Keratinocyte (primary cell): Measurements from ENCODE around the gene TBK1. TPM values are rescaled to one million over a fixed set of nuclear protein-coding genes. Genes with fewer than 3 reads are reported as not detected.

Experiments used
- DNase-seq: peaks from one replicate; pipeline ENCODE4 v3.0.0-alpha.2; 2011; ENCODE audit warnings: low read depth, missing footprints, low spot score
- FAIRE-seq: peaks from 2 replicates; lab custom pipeline; 2011; peaks lifted over from hg19 to GRCh38; lab: Jason Lieb, UNC
- H2AFZ ChIP-seq: 2 replicates; pipeline ENCODE4 v1.6.0; 2012; ENCODE audit warnings: low read length, control low read depth, inconsistent platforms; ENCODE audit not compliant: control insufficient read depth
- H3K27ac ChIP-seq: 2 replicates; pipeline ENCODE4 v1.5.1; 2011; ENCODE audit warnings: low read length; ENCODE audit not compliant: control insufficient read depth, insufficient read depth
- H3K27me3 ChIP-seq: 3 replicates; pipeline ENCODE4 v1.6.0; 2011; ENCODE audit warnings: low read length; ENCODE audit not compliant: control insufficient read depth, insufficient read depth; ENCODE audit errors: extremely low read depth
- H3K36me3 ChIP-seq, 2 experiments: 2 replicates in 1 of 2; 3 replicates in 1 of 2; pipeline ENCODE4 v1.5.1; 2011; ENCODE audit warnings: low read length in 2 of 2, mild to moderate bottlenecking in 1 of 2; ENCODE audit not compliant: control insufficient read depth in 2 of 2, insufficient read depth in 2 of 2; ENCODE audit errors: extremely low read depth in 1 of 2
- H3K4me1 ChIP-seq: 3 replicates; pipeline ENCODE4 v1.5.1; 2011; ENCODE audit warnings: low read length; ENCODE audit not compliant: control insufficient read depth, insufficient read depth; ENCODE audit errors: extremely low read depth
- H3K4me2 ChIP-seq: 3 replicates; pipeline ENCODE4 v1.6.0; 2011; ENCODE audit warnings: low read depth, low read length; ENCODE audit not compliant: control insufficient read depth, insufficient read depth; ENCODE audit errors: extremely low read depth
- H3K4me3 ChIP-seq, 3 experiments: fragments of 200-600 bp in 1 of 3; sonication (generic) in 1 of 3; 2 replicates in 2 of 3; 3 replicates in 1 of 3; pipeline ENCODE4 v1.5.1; 2011 to 2016; ENCODE audit warnings: low read length in 3 of 3, mild to moderate bottlenecking in 3 of 3, control low read depth in 2 of 3, inconsistent platforms in 1 of 3, low read depth in 1 of 3, mixed read lengths in 1 of 3, mixed run types in 1 of 3, moderate library complexity in 1 of 3; ENCODE audit not compliant: control insufficient read depth in 2 of 3, insufficient read depth in 2 of 3; ENCODE audit errors: extremely low read depth in 1 of 3
- H3K79me2 ChIP-seq: 2 replicates; pipeline ENCODE4 v1.6.0; 2012; ENCODE audit warnings: low read length; ENCODE audit not compliant: control insufficient read depth, insufficient read depth
- H3K9ac ChIP-seq: 3 replicates; pipeline ENCODE4 v1.6.0; 2011; ENCODE audit warnings: low read length; ENCODE audit not compliant: control insufficient read depth, insufficient read depth; ENCODE audit errors: extremely low read depth
- H3K9me1 ChIP-seq: 3 replicates; pipeline ENCODE4 v1.6.0; 2011; ENCODE audit warnings: low read length; ENCODE audit not compliant: control insufficient read depth, insufficient read depth; ENCODE audit errors: extremely low read depth
- H3K9me3 ChIP-seq: 2 replicates; pipeline ENCODE4 v1.5.1; 2012; ENCODE audit warnings: low read depth, low read length; ENCODE audit not compliant: control insufficient read depth
- H4K20me1 ChIP-seq: 3 replicates; pipeline ENCODE4 v1.6.0; 2011; ENCODE audit warnings: low read length; ENCODE audit not compliant: control insufficient read depth, insufficient read depth; ENCODE audit errors: extremely low read depth
- EZH2 ChIP-seq: IDR thresholded peaks from one replicate; pipeline ENCODE4 v1.6.1; 2012; ENCODE audit warnings: inconsistent platforms, mild to moderate bottlenecking, low read length, moderate library complexity
- dilution Hi-C: fragments of 300-500 bp; cut with MboI; formaldehyde crosslinking; loops from one replicate; pipeline ENCODE4 v1.7.0; 2020; ENCODE audit warnings: low sequenced_read_pairs; ENCODE audit not compliant: extremely low pct_ligation_motif_present
- polyA plus RNA-seq, 5 experiments: library from polyadenylated mRNA; depleted of rRNA in 3 of 5; stranded (reverse) in 3 of 5; stranded (forward) in 1 of 5; unstranded in 1 of 5; fragments of >200 nt; gene quantifications; 1 replicate in 1 of 5; 2 replicates in 3 of 5; 3 replicates in 1 of 5; pipeline versions ENCODE4 v1.2.1 to v1.2.3, GENCODE V29; 2011 to 2012; ENCODE audit warnings: missing spikeins in 2 of 5, low read depth in 1 of 5, low replicate concordance in 1 of 5
- TF ChIP-seq, protein P1 (sequence below), 3 experiments: IDR thresholded peaks in 1 of 3; conservative IDR thresholded peaks in 1 of 3; optimal IDR thresholded peaks in 1 of 3; 2 replicates in 2 of 3; 3 replicates in 1 of 3; pipeline versions ENCODE3 to v1.5.1; 2011; ENCODE audit warnings: low read length in 3 of 3, mild to moderate bottlenecking in 3 of 3, moderate library complexity in 2 of 3, control low read depth in 1 of 3, inconsistent platforms in 1 of 3; ENCODE audit not compliant: insufficient read depth in 2 of 3; ENCODE audit errors: extremely low read depth in 1 of 3

The TBK1 gene
- polyA plus RNA-seq, 1 donor (not counting 4 experiments of a cell fraction or from before 2014, with no cell fraction given), result 19.1 TPM

DNA sequence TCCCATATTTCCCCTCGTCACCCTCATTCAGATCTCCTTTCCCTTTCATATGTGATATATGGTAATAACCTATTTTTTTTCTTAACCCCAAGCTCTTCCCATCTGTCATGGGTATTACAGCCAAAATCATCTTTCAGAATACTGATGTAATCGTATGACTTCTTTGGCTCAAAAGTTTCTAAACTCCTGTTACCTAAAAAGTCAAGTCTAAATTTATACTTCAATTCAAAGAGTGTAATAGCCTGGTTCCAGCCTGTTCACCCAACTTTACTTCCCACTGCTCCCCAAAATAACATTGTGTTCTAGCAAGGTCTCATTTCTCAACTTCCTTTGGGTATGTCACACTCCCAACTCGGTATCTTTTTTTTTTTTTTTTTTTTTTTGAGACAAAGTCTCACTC is 48.5 kb downstream of the TBK1 start:
- H3K79me2 ChIP-seq, result no peaks in the 10 kb centered on the region
- no peaks in the 10 kb centered on the region for H3K9me1 ChIP-seq
- no peak overlapping the region for H2AFZ ChIP-seq
- H3K9me3 ChIP-seq, result no peaks in the 10 kb centered on the region
- H3K36me3 ChIP-seq, result peaks cover 1 to 11% of the 10 kb centered on the region in 2 experiments
- H3K27me3 ChIP-seq, result no peaks in the 10 kb centered on the region
- dilution Hi-C loops, result no loop called here
- no peak overlapping the region for H3K4me3 ChIP-seq
- FAIRE-seq (no peak), DNase-seq (no peak)
- TF ChIP-seq, protein P1, sequence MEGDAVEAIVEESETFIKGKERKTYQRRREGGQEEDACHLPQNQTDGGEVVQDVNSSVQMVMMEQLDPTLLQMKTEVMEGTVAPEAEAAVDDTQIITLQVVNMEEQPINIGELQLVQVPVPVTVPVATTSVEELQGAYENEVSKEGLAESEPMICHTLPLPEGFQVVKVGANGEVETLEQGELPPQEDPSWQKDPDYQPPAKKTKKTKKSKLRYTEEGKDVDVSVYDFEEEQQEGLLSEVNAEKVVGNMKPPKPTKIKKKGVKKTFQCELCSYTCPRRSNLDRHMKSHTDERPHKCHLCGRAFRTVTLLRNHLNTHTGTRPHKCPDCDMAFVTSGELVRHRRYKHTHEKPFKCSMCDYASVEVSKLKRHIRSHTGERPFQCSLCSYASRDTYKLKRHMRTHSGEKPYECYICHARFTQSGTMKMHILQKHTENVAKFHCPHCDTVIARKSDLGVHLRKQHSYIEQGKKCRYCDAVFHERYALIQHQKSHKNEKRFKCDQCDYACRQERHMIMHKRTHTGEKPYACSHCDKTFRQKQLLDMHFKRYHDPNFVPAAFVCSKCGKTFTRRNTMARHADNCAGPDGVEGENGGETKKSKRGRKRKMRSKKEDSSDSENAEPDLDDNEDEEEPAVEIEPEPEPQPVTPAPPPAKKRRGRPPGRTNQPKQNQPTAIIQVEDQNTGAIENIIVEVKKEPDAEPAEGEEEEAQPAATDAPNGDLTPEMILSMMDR (optimal IDR thresholded peaks at IDR 0.05 in 1 of 3, IDR thresholded peaks at IDR 0.05 in 1 of 3, conservative IDR thresholded peaks at IDR 0.05 in 1 of 3; ENCODE audit: extremely low read depth in 1 of 3, insufficient read depth in 2 of 3, low read length in 3 of 3), result no peak
- no peak for TF ChIP-seq EZH2
- H3K4me2 ChIP-seq, result no peak overlapping the region
- no peak overlapping the region for H3K9ac ChIP-seq
- no peaks in the 10 kb centered on the region for H3K4me1 ChIP-seq
- no peaks in the 10 kb centered on the region for H4K20me1 ChIP-seq
- no peak overlapping the region for H3K27ac ChIP-seq

DNA sequence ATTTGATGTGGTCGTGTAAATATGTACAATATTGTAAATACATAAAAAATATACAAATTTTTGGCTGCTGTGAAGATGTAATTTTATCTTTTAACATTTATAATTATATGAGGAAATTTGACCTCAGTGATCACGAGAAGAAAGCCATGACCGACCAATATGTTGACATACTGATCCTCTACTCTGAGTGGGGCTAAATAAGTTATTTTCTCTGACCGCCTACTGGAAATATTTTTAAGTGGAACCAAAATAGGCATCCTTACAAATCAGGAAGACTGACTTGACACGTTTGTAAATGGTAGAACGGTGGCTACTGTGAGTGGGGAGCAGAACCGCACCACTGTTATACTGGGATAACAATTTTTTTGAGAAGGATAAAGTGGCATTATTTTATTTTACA is 49.6 kb downstream of the TBK1 start:
- TF ChIP-seq EZH2, result no peak
- TF ChIP-seq, protein P1 (optimal IDR thresholded peaks at IDR 0.05 in 1 of 3, IDR thresholded peaks at IDR 0.05 in 1 of 3, conservative IDR thresholded peaks at IDR 0.05 in 1 of 3; ENCODE audit: extremely low read depth in 1 of 3, insufficient read depth in 2 of 3, low read length in 3 of 3), result no peak
- H3K9me1 ChIP-seq, result no peaks in the 10 kb centered on the region
- no peak overlapping the region for H3K9ac ChIP-seq
- H3K4me1 ChIP-seq, result no peaks in the 10 kb centered on the region
- dilution Hi-C loops, result no loop called here
- no peak overlapping the region for H3K4me3 ChIP-seq
- no peaks in the 10 kb centered on the region for H3K79me2 ChIP-seq
- no peaks in the 10 kb centered on the region for H3K27me3 ChIP-seq
- no peaks in the 10 kb centered on the region for H3K9me3 ChIP-seq
- H3K27ac ChIP-seq, result no peak overlapping the region
- DNase-seq, result no peak
- H3K4me2 ChIP-seq, result no peak overlapping the region
- H4K20me1 ChIP-seq, result no peaks in the 10 kb centered on the region
- peaks cover 1 to 10% of the 10 kb centered on the region in 2 experiments for H3K36me3 ChIP-seq
- no peak overlapping the region for H2AFZ ChIP-seq
- FAIRE-seq, result no peak
